Gastrocnemius medialis (tissue), 4 donors: Measurements from ENCODE around the gene TINCR. TPM values are rescaled to one million over a fixed set of nuclear protein-coding genes. Genes with fewer than 3 reads are reported as not detected.
"Not testable (repeated sequence)": the region's sequence is repeated elsewhere in the genome, so short reads cannot be mapped to it uniquely, and the experiment has no call there.

Experiments used
- ATAC-seq, 2 donors: fragments of 150-250 bp; one replicate each; pipeline ENCODE4 v1.9.1; 2016
- DNase-seq, 2 donors: peaks; one replicate each; pipeline ENCODE4 v3.0.0-alpha.2; 2019
- H3K27ac ChIP-seq, 4 donors: fragments of 200-600 bp; sonication (generic); 1 replicate in 1 of 4; 2 replicates in 3 of 4; pipeline ENCODE4 v1.5.1; 2016 to 2018; ENCODE audit warnings: mild to moderate bottlenecking in 2 of 4, moderate library complexity in 1 of 4
- H3K27me3 ChIP-seq, 3 donors: fragments of 200-600 bp; sonication (generic) in 2 of 3; 1 replicate in 1 of 3; 2 replicates in 2 of 3; pipeline versions ENCODE4 v1.5.1 to v1.6.0; 2016 to 2019; ENCODE audit warnings: mild to moderate bottlenecking in 1 of 3, moderate library complexity in 1 of 3
- H3K36me3 ChIP-seq, 2 donors: fragments of 200-600 bp; sonication (generic) in 1 of 2; one replicate each; pipeline ENCODE4 v1.5.1; 2017 to 2018
- H3K4me1 ChIP-seq, 2 donors: fragments of 200-600 bp; sonication (generic) in 1 of 2; one replicate each; pipeline ENCODE4 v1.5.1; 2016 to 2017; ENCODE audit warnings: mild to moderate bottlenecking in 2 of 2
- H3K4me3 ChIP-seq, 4 donors: fragments of 200-600 bp; sonication (generic) in 3 of 4; 1 replicate in 1 of 4; 2 replicates in 3 of 4; pipeline ENCODE4 v1.5.1; 2016 to 2019; ENCODE audit warnings: mild to moderate bottlenecking in 2 of 4
- H3K9me3 ChIP-seq, 3 donors: fragments of 200-600 bp; sonication (generic) in 2 of 3; 1 replicate in 1 of 3; 2 replicates in 2 of 3; pipeline ENCODE4 v1.5.1; 2016 to 2019
- CTCF ChIP-seq, 5 experiments: fragments of 450-650 bp in 3 of 5; fragments of 200-600 bp in 2 of 5; sonication (generic) in 2 of 5; IDR thresholded peaks in 4 of 5; conservative IDR thresholded peaks in 1 of 5; 1 replicate in 4 of 5; 2 replicates in 1 of 5; pipeline ENCODE4 v1.5.1; 2016 to 2019; ENCODE audit warnings: antibody characterized with exemption in 5 of 5, mild to moderate bottlenecking in 3 of 5, moderate library complexity in 3 of 5
- POLR2A ChIP-seq, 2 donors: fragments of 450-650 bp; IDR thresholded peaks; one replicate each; pipeline ENCODE4 v1.6.1; 2017; ENCODE audit warnings: antibody characterized with exemption in 2 of 2, mild to moderate bottlenecking in 2 of 2, moderate library complexity in 2 of 2
- in situ Hi-C, 4 donors: fragments of 200-750 bp; cut with MboI; loops; one replicate each; pipeline versions ENCODE4 v1.15.0 to v1.8.0; 2017; ENCODE audit warnings: low sequenced_read_pairs in 4 of 4
- intact Hi-C: fragments of 100-400 bp; cut with DNase I; formaldehyde crosslinking; loops from one replicate; pipeline ENCODE4 v1.15.1; 2023; ENCODE audit warnings: low total_unique reads
- total RNA-seq, 4 donors: library from RNA; depleted of rRNA; stranded (reverse); fragments of >200 nt; gene quantifications; one replicate each; pipeline versions ENCODE4 v1.1.0 to v1.2.3, GENCODE V29; 2016

Gene TINCR
- total RNA-seq, 4 donors from 2014 or later: 0.10 TPM; not detected in 3

GRCh38 chr19:5541456-5541855, 26.3 kb downstream of the TINCR start:
- in situ Hi-C loops (no loop called here), intact Hi-C loops (no loop called here)
- Histone ChIP-seq H3K4me3 (no peak overlapping the region), H3K36me3 (no peaks in the 10 kb centered on the region), H3K27ac (no peak overlapping the region), H3K4me1 (no peaks in the 10 kb centered on the region), H3K9me3 (no peaks in the 10 kb centered on the region), H3K27me3 (peaks cover 0 to 6% (median 6%) of the 10 kb centered on the region in 3 donors)
- ATAC-seq (no peak), DNase-seq (no peak)
- TF ChIP-seq POLR2A (IDR thresholded peaks at IDR 0.05) (no peak), CTCF (IDR thresholded peaks at IDR 0.05 in 4 of 5, conservative IDR thresholded peaks at IDR 0.05 in 1 of 5) (no peak)

GRCh38 chr19:5540208-5540607, 27.5 kb downstream of the TINCR start:
- H3K4me1 ChIP-seq: no peaks in the 10 kb centered on the region
- H3K27me3 ChIP-seq: peaks cover 0 to 6% (median 6%) of the 10 kb centered on the region in 3 donors
- no peaks in the 10 kb centered on the region for H3K36me3 ChIP-seq
- ATAC-seq (no peak), DNase-seq (no peak)
- H3K4me3 ChIP-seq: no peak overlapping the region
- intact Hi-C loops (no loop called here), in situ Hi-C loops (no loop called here)
- H3K27ac ChIP-seq: no peak overlapping the region
- no peaks in the 10 kb centered on the region for H3K9me3 ChIP-seq
- TF ChIP-seq POLR2A (IDR thresholded peaks at IDR 0.05) (no peak), CTCF (IDR thresholded peaks at IDR 0.05 in 4 of 5, conservative IDR thresholded peaks at IDR 0.05 in 1 of 5) (no peak)

- in situ Hi-C loops: no loop called here
- Histone ChIP-seq H3K36me3 (no peaks in the 10 kb centered on the region), H3K4me3 (no peak overlapping the region), H3K27me3 (peaks cover 3 to 6% (median 6%) of the 10 kb centered on the region in 3 donors), H3K4me1 (no peaks in the 10 kb centered on the region), H3K9me3 (peaks cover 3 to 5% (median 4%) of the 10 kb centered on the region in 3 donors), H3K27ac (no peak overlapping the region)
- intact Hi-C loops: no loop called here
- ATAC-seq (no peak), DNase-seq (no peak)
- no peak for TF ChIP-seq POLR2A (IDR thresholded peaks at IDR 0.05)
- no peak for TF ChIP-seq CTCF (IDR thresholded peaks at IDR 0.05 in 4 of 5, conservative IDR thresholded peaks at IDR 0.05 in 1 of 5)
These were observed 29.9 kb downstream of the TINCR start for GRCh38 chr19:5537870-5538269.

- H3K27ac ChIP-seq, H3K4me1 ChIP-seq, H3K9me3 ChIP-seq, H3K27me3 ChIP-seq, H3K36me3 ChIP-seq, H3K4me3 ChIP-seq, DNase-seq, intact Hi-C loops, in situ Hi-C loops, ATAC-seq: not testable (repeated sequence)
These were observed 30.7 kb downstream of the TINCR start for GRCh38 chr19:5536982-5537579.

GRCh38 chr19:5536337-5536894, 31.3 kb downstream of the TINCR start:
- no peak overlapping the region for H3K4me3 ChIP-seq
- H3K36me3 ChIP-seq: no peaks in the 10 kb centered on the region
- no peak for DNase-seq
- intact Hi-C loops: no loop called here
- H3K27ac ChIP-seq: no peak overlapping the region
- no peaks in the 10 kb centered on the region for H3K4me1 ChIP-seq
- TF ChIP-seq CTCF (IDR thresholded peaks at IDR 0.05 in 4 of 5, conservative IDR thresholded peaks at IDR 0.05 in 1 of 5) (no peak), POLR2A (IDR thresholded peaks at IDR 0.05) (no peak)
- in situ Hi-C loops: no loop called here
- H3K9me3 ChIP-seq: peaks cover 3 to 5% (median 4%) of the 10 kb centered on the region in 3 donors
- ATAC-seq: no peak
- H3K27me3 ChIP-seq: peaks cover 3 to 6% (median 6%) of the 10 kb centered on the region in 3 donors
